Thoracic aorta endothelial cell (primary cell): ENCODE measurements around the gene PIM1. TPM values are rescaled to one million over a fixed set of nuclear protein-coding genes. Genes with fewer than 3 reads are reported as not detected.

Experiments
- total RNA-seq: library from RNA; depleted of rRNA; stranded (reverse); fragments of >200 nt; gene quantifications from 2 replicates; pipeline ENCODE4 v1.2.3, GENCODE V29; 2012

PIM1 gene
- 2.7 and 4.5 TPM in 2 replicates for total RNA-seq

GRCh38 chr6:37169496-37170272 lies at the start of gene PIM1:
Gene PIM1 (plus strand): TSS chr6:37170152. CDS start chr6:37170576, 424 bp downstream.

Other genes starting within 250 kb of the PIM1 start
- gene PI16, start 215.4 kb upstream of the PIM1 start, total RNA-seq, result not detected in 2 replicates
- gene MTCH1, start 184.0 kb upstream of the PIM1 start, total RNA-seq, result 219 and 222 TPM in 2 replicates
- not detected in 2 replicates for gene FGD2, start 164.5 kb upstream of the PIM1 start, total RNA-seq
- 12.2 and 15.2 TPM in 2 replicates for gene TBC1D22B, start 87.6 kb downstream of the PIM1 start, total RNA-seq
- gene TMEM217, start 88.0 kb downstream of the PIM1 start, total RNA-seq, result 8.1 and 9.1 TPM in 2 replicates
- gene RNF8, start 183.8 kb downstream of the PIM1 start, total RNA-seq, result 33.2 and 34.5 TPM in 2 replicates